PFSK-1 (cell line): ENCODE data around the gene BCAP29. TPM values are rescaled to one million over a fixed set of nuclear protein-coding genes. Genes with fewer than 3 reads are reported as not detected.

Source experiments
- FOXP2 ChIP-seq: optimal IDR thresholded peaks from 2 replicates; pipeline ENCODE3; 2011; ENCODE audit warnings: borderline replicate concordance, control low read depth, inconsistent platforms; ENCODE audit not compliant: insufficient read depth; ENCODE audit errors: extremely low read length, extremely low read depth
- POLR2AphosphoS5 ChIP-seq: IDR thresholded peaks from 2 replicates; pipeline ENCODE4 v1.6.1; 2012; ENCODE audit warnings: low read depth, mild to moderate bottlenecking, control low read depth, low read length, moderate library complexity
- REST ChIP-seq, 2 experiments: IDR thresholded peaks; 2 replicates each; pipeline versions ENCODE4 v1.6.1 to v1.8.0; 2011 to 2012; ENCODE audit warnings: low read depth in 2 of 2, low read length in 2 of 2, control low read depth in 1 of 2, inconsistent platforms in 1 of 2, mild to moderate bottlenecking in 1 of 2, moderate library complexity in 1 of 2; ENCODE audit not compliant: insufficient read depth in 1 of 2
- SIN3A ChIP-seq: IDR thresholded peaks from 2 replicates; pipeline ENCODE4 v1.6.1; 2012; ENCODE audit warnings: mild to moderate bottlenecking, low read length, moderate library complexity, borderline replicate concordance; ENCODE audit not compliant: insufficient read depth
- TAF1 ChIP-seq: IDR thresholded peaks from 2 replicates; pipeline ENCODE4 v1.6.1; 2012; ENCODE audit warnings: low read length, control low read depth, borderline replicate concordance; ENCODE audit not compliant: insufficient read depth
- polyA plus RNA-seq: library from polyadenylated mRNA; unstranded; fragments of >200 nt; gene quantifications from one replicate; pipeline ENCODE4 v1.2.1, GENCODE V29; 2012; ENCODE audit warnings: low read depth, missing spikeins; ENCODE audit not compliant: insufficient read length

BCAP29 gene, protein sequence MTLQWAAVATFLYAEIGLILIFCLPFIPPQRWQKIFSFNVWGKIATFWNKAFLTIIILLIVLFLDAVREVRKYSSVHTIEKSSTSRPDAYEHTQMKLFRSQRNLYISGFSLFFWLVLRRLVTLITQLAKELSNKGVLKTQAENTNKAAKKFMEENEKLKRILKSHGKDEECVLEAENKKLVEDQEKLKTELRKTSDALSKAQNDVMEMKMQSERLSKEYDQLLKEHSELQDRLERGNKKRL
- 26.2 TPM for polyA plus RNA-seq

- TF ChIP-seq SIN3A (peak; percentile 93; the same call in 1 of the 2 replicates), FOXP2 (peak; percentile 63), POLR2AphosphoS5 (peak; percentile 89), REST (IDR thresholded peaks at IDR 0.05; ENCODE audit: insufficient read depth in 1 of 2, low read depth in 2 of 2, low read length in 2 of 2) (peak in 1 of 2 experiments; percentile 54; a peak in 1 of 4 replicates), TAF1 (0 out of 2 replicates have a peak, but pooled peaks have one; percentile 72)
Observed at GRCh38 chr7:107579885-107580715, at the start of gene BCAP29. Gene BCAP29, plus strand, starts transcription at chr7:107580246. Its CDS starts 527 bp downstream, at chr7:107580773.

DNA sequence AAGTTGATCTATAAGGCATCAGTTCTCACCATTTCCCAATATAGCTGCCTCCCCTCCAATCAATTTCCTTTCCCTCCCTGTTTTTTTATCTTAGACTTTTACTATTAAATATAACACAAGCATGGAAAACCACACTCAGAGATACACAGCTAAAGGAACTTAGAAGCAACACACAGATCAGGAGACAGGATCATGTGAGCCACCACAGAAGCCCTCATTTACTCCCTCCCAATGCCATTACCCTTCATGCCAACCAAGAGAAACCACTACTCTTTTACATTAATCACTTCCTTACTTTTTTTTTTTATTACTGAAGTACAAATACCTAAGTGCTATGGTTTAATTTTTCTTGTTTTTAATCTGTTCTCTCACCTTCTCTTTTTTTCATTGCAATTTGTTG, 49.3 kb upstream of the BCAP29 start:
- no peak for TF ChIP-seq REST (IDR thresholded peaks at IDR 0.05; ENCODE audit: insufficient read depth in 1 of 2, low read depth in 2 of 2, low read length in 2 of 2)
- no peak for TF ChIP-seq POLR2AphosphoS5
- no peak for TF ChIP-seq SIN3A
- no peak for TF ChIP-seq FOXP2
- TF ChIP-seq TAF1 = no peak

- TF ChIP-seq POLR2AphosphoS5 (no peak), REST (IDR thresholded peaks at IDR 0.05; ENCODE audit: insufficient read depth in 1 of 2, low read depth in 2 of 2, low read length in 2 of 2) (no peak), TAF1 (no peak), FOXP2 (no peak), SIN3A (no peak)
Observed at GRCh38 chr7:107534139-107534538, 45.9 kb upstream of the BCAP29 start.

DNA sequence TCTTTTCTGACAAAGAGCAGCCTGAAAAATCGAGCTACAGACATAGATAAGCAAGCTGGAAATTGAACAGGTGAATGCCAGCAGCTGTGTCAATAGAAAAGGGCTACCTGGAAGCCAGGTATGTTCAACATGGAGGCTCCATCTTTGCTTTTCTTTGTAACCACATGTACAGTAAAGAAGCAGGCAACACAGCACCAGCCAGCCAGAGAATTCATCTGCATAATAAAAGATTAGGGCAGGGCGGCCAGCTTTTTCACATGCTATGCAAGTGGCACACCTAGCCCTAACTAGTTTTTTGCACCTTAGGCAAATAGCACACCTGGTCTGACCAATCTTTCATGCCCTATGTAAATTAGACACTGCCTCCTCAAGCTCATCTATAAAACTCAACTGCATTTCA, 42.0 kb upstream of the BCAP29 start:
- TF ChIP-seq POLR2AphosphoS5 (no peak), REST (IDR thresholded peaks at IDR 0.05; ENCODE audit: insufficient read depth in 1 of 2, low read depth in 2 of 2, low read length in 2 of 2) (no peak), FOXP2 (no peak)
